GM10248 (cell line): ENCODE data around the gene HELQ.

Experiments
- CTCF ChIA-PET: fragments of 300-600 bp; sonication (Branson Sonifier 250); formaldehyde crosslinking; extraction: SDS; loops from one replicate; lab custom pipeline; 2021; ENCODE audit warnings: antibody characterized with exemption; lab: Yijun Ruan, JAX
- POLR2A ChIA-PET: fragments of 350-650 bp; sonication (Branson Sonifier 250); formaldehyde crosslinking; extraction: SDS; loops from one replicate; lab custom pipeline; 2020; ENCODE audit warnings: antibody characterized with exemption; lab: Yijun Ruan, JAX
- DNase-seq: peaks from one replicate; pipeline ENCODE4 v3.0.0; 2012; ENCODE audit errors: extremely low spot score
- CTCF ChIP-seq: IDR thresholded peaks from 2 replicates; pipeline ENCODE4 v1.5.1; 2012; ENCODE audit warnings: mild to moderate bottlenecking, low read depth; ENCODE audit errors: extremely low read depth, missing control alignments, control extremely low read depth

HELQ gene

DNA sequence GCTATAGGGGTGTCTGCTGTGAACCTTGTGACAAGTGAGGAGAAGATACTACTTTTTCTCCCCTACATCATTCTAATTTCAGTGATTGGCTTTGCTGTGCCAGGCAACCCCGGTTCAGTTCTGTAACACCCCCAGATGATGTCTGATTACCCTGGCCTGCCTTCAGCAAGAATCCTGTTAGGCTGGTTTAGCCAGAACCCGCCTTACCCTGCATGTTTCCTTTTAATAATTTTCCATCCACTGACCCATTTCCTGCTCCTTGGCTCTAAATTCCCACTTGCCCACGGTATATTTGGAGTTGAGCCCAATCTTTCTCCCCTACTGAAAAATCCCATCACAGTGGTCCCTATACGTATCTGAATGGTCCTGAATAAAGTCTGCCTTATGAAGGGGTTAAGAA, 74.5 kb downstream of the HELQ start:
- ChIA-PET POLR2A (no interaction called here), CTCF (interaction anchor here (1.1 kb wide), 1 partner anchor 12 kb away, joined by 3 read pairs; no protein-coding TSS in a partner anchor)
- TF ChIP-seq CTCF: no peak
- no peak for DNase-seq

- TF ChIP-seq CTCF: no peak
- ChIA-PET CTCF (interaction anchor here (1.2 to 2.2 kb wide), 3 partner anchors 8 to 13 kb away, joined by 3 to 12 read pairs (median 4); no protein-coding TSS in a partner anchor), POLR2A (no interaction called here)
- no peak for DNase-seq
Observed at GRCh38 chr4:83378419-83378818, 77.2 kb downstream of the HELQ start.

- CTCF ChIA-PET: interaction anchor here (1.4 kb wide), 1 partner anchor 12 kb away, joined by 6 read pairs; no protein-coding TSS in a partner anchor
- POLR2A ChIA-PET: no interaction called here
- TF ChIP-seq CTCF: no peak
- DNase-seq: no peak
Observed at GRCh38 chr4:83372931-83373330, 82.7 kb downstream of the HELQ start.

- CTCF ChIA-PET: no interaction called here
- POLR2A ChIA-PET: no interaction called here
- no peak for TF ChIP-seq CTCF
- DNase-seq: no peak
Observed at GRCh38 chr4:83371936-83372335, 83.7 kb downstream of the HELQ start.

GRCh38 chr4:83371235-83371634, 84.4 kb downstream of the HELQ start:
- no peak for TF ChIP-seq CTCF
- POLR2A ChIA-PET: no interaction called here
- CTCF ChIA-PET: interaction anchor here (1.3 kb wide), 1 partner anchor 8 kb away, joined by 3 read pairs; no protein-coding TSS in a partner anchor
- no peak for DNase-seq

- no peak for TF ChIP-seq CTCF
- CTCF ChIA-PET: interaction anchor here (1.2 to 1.3 kb wide), 2 partner anchors 8 to 271 kb away, joined by 3 to 4 read pairs; no protein-coding TSS in a partner anchor
- DNase-seq: no peak
- POLR2A ChIA-PET: no interaction called here
Observed at GRCh38 chr4:83370640-83370906, 85.0 kb downstream of the HELQ start.
